PC-9 (cell line): Measurements from ENCODE around the gene DGKD. TPM values are rescaled to one million over a fixed set of nuclear protein-coding genes. Genes with fewer than 3 reads are reported as not detected.

ENCODE experiments used
- BruUV-seq: library from RNA; stranded (reverse); fragments of 400-500 nt; replicated peaks from 2 replicates; lab custom pipeline; 2021; lab: Mats Ljungman, UMichigan
- CTCF ChIA-PET: fragments of 300-600 bp; sonication (Branson Sonifier 250); formaldehyde crosslinking; loops from one replicate; lab custom pipeline; 2022; ENCODE audit warnings: antibody characterized with exemption; lab: Charles Lee
- POLR2A ChIA-PET: fragments of 300-600 bp; sonication (Branson Sonifier 250); formaldehyde crosslinking; loops from one replicate; lab custom pipeline; 2022; ENCODE audit warnings: antibody characterized with exemption; ENCODE audit not compliant: unreplicated experiment; lab: Charles Lee
- DNase-seq, 2 experiments: peaks; one replicate each; pipeline versions ENCODE4 v3.0.0 to v3.0.0-alpha.2; 2015 to 2022; ENCODE audit warnings: mixed read lengths in 1 of 2
- H2AFZ ChIP-seq: fragments of 200-600 bp; sonication (generic); 2 replicates; pipeline ENCODE4 v1.8.1; 2017; ENCODE audit warnings: antibody characterized with exemption
- H3F3A ChIP-seq: fragments of 200-600 bp; sonication (generic); 2 replicates; pipeline ENCODE4 v1.8.1; 2017; ENCODE audit warnings: antibody characterized with exemption, mild to moderate bottlenecking, low read depth; ENCODE audit not compliant: insufficient read depth
- H3K27ac ChIP-seq: fragments of 200-600 bp; sonication (generic); 2 replicates; pipeline ENCODE4 v1.6.1; 2016; ENCODE audit warnings: mixed run types
- H3K27me3 ChIP-seq: fragments of 200-600 bp; sonication (generic); 2 replicates; pipeline ENCODE4 v1.6.1; 2016; ENCODE audit warnings: low read depth, mixed run types; ENCODE audit not compliant: insufficient read depth
- H3K36me3 ChIP-seq: fragments of 200-600 bp; sonication (generic); 2 replicates; pipeline ENCODE4 v1.6.1; 2016; ENCODE audit warnings: low read depth, mixed run types
- H3K4me1 ChIP-seq: fragments of 200-600 bp; sonication (generic); replicated peaks from 2 replicates; pipeline ENCODE4 v1.6.1; 2016; ENCODE audit warnings: mixed run types; ENCODE audit not compliant: insufficient read depth
- H3K4me2 ChIP-seq: fragments of 200-600 bp; sonication (generic); 2 replicates; pipeline ENCODE4 v1.6.1; 2017; ENCODE audit warnings: mixed run types
- H3K4me3 ChIP-seq: fragments of 200-600 bp; sonication (generic); 2 replicates; pipeline ENCODE4 v1.6.1; 2016; ENCODE audit warnings: mixed run types
- H3K79me2 ChIP-seq: fragments of 200-600 bp; sonication (generic); 2 replicates; pipeline ENCODE4 v1.6.1; 2017; ENCODE audit warnings: low read depth, mixed run types
- H3K9me2 ChIP-seq: fragments of 200-600 bp; sonication (generic); 2 replicates; pipeline ENCODE4 v1.8.1; 2017; ENCODE audit warnings: mild to moderate bottlenecking; ENCODE audit not compliant: insufficient read depth
- H3K9me3 ChIP-seq: fragments of 200-600 bp; sonication (generic); 2 replicates; pipeline ENCODE4 v1.8.1; 2016; ENCODE audit warnings: low read depth; ENCODE audit not compliant: insufficient read depth
- H4K20me1 ChIP-seq: fragments of 200-600 bp; sonication (generic); 2 replicates; pipeline ENCODE4 v1.8.1; 2017; ENCODE audit not compliant: insufficient read depth
- EZH2 ChIP-seq: fragments of 200-600 bp; sonication (generic); IDR thresholded peaks from 2 replicates; pipeline ENCODE4 v1.8.0; 2017; ENCODE audit warnings: antibody characterized with exemption, low read depth
- intact Hi-C: fragments of 100-400 bp; cut with micrococcal nuclease; formaldehyde crosslinking; loops from one replicate; pipeline ENCODE4 v1.10.0; 2022; ENCODE audit not compliant: unreplicated experiment
- total RNA-seq: library from RNA; stranded (reverse); gene quantifications from 2 replicates; pipeline ENCODE4 v1.2.3, GENCODE V29; 2021
- TF ChIP-seq, protein P1 (sequence below): fragments of 200-600 bp; sonication (generic); conservative IDR thresholded peaks from 2 replicates; pipeline ENCODE4 v1.6.1; 2017; ENCODE audit warnings: mixed run types, antibody characterized with exemption, mild to moderate bottlenecking, moderate library complexity

The DGKD gene
- total RNA-seq, 1 experiment from 2014 or later = 59.5 TPM

DNA sequence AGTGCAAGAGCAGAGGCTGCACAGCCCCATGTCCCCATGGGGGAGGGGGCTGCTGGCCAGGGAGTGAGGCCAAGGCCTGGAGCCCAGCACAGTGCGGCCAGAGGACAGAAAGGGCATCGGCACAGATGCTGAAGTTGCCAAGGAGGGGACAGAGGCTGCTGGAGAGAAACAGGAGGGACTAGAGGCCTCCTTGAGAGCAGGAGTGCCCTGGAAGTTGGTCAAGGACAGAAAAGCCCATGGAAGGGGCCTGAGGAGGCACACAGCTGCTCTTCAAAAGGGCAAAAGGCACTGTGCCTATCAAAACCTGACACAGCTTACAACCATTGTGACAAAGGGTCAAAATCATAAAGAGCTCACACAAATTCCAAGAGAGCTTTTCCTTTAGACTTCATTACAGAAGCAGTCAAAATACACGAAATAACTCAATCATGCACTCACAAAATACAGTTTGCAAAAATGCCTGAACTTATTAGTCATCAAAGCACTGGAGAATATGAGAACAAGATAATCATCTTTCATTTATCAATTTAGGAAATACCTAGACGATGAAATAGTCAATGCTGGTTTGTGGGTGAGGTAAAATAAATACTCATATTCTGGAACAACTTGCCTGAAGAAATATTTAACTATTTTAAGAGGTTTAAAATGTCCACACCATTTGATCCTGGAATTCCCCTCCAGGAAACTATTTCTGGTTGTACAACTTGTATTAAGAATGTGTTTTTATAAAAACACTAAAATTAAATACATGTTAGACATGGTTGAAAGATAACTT lies 132.7 kb downstream of the DGKD start:
- ChIA-PET CTCF (interaction anchor here (1.0 to 1.3 kb wide), 2 partner anchors 226 to 346 kb away, joined by 3 to 11 read pairs; partner anchors contain the start of gene UGT1A5), POLR2A (interaction anchor here (0.6 to 1.6 kb wide), 8 partner anchors 34 to 1342 kb away, joined by 3 to 31 read pairs (median 4); no protein-coding TSS in a partner anchor)
- intact Hi-C loops = loop anchor here (1.0 to 2.0 kb wide), 6 partner anchors 64 to 219 kb away; partner anchors contain the start of gene USP40
- no peaks in the 10 kb centered on the region for H3K9me2 ChIP-seq
- TF ChIP-seq, protein P1, sequence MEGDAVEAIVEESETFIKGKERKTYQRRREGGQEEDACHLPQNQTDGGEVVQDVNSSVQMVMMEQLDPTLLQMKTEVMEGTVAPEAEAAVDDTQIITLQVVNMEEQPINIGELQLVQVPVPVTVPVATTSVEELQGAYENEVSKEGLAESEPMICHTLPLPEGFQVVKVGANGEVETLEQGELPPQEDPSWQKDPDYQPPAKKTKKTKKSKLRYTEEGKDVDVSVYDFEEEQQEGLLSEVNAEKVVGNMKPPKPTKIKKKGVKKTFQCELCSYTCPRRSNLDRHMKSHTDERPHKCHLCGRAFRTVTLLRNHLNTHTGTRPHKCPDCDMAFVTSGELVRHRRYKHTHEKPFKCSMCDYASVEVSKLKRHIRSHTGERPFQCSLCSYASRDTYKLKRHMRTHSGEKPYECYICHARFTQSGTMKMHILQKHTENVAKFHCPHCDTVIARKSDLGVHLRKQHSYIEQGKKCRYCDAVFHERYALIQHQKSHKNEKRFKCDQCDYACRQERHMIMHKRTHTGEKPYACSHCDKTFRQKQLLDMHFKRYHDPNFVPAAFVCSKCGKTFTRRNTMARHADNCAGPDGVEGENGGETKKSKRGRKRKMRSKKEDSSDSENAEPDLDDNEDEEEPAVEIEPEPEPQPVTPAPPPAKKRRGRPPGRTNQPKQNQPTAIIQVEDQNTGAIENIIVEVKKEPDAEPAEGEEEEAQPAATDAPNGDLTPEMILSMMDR = no peak
- no peak for TF ChIP-seq EZH2
- TSS peak; percentile 39 for BruUV-seq
- peak; percentile 63 to 100 for DNase-seq
- peaks cover 60% of the 10 kb centered on the region for H3F3A ChIP-seq
- H3K36me3 ChIP-seq = peaks cover 51% of the 10 kb centered on the region
- H3K4me1 ChIP-seq = peaks cover 61% of the 10 kb centered on the region
- H3K4me3 ChIP-seq = 0 out of 2 replicates have a peak overlapping the region, but pooled peaks have one; percentile 1
- peak overlapping the region; percentile 93 for H3K27ac ChIP-seq
- H4K20me1 ChIP-seq = no peaks in the 10 kb centered on the region
- H3K9me3 ChIP-seq = no peaks in the 10 kb centered on the region
- no peak overlapping the region for H2AFZ ChIP-seq
- H3K4me2 ChIP-seq = peak overlapping the region; percentile 64
- H3K27me3 ChIP-seq = no peaks in the 10 kb centered on the region
- peaks cover 9% of the 10 kb centered on the region; the same call in 1 of the 2 replicates for H3K79me2 ChIP-seq

DNA sequence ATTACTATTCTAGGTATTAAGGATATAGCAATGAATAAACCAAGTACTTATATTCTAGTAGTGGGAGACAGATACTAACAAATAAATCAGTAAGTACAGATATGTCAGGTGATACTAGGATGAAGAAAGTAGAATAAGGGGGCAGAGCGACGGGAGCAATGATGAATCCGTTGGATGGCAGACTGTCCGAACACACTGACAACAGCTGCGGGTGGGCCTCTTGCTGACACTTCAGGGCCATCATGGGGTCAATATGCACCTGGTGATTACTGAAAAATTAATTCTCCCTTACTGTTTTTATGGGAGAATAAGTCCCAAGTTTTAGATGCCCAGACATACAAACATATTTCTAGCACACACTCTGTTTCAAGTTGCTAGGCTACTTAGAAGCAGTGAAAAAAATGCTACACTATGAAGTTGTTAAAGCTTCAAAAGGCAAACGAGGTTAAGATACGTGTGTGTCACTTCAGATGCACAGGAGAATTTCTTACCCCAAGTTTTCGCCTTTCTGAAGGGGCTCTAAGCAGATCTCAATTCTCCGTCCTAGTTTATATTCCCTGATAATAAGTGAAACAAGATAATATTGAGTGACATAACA lies 133.6 kb downstream of the DGKD start:
- intact Hi-C loops = loop anchor here (1.0 to 2.0 kb wide), 6 partner anchors 65 to 218 kb away; partner anchors contain the start of gene USP40
- H4K20me1 ChIP-seq = no peaks in the 10 kb centered on the region
- H3K27me3 ChIP-seq = no peaks in the 10 kb centered on the region
- no peak overlapping the region for H2AFZ ChIP-seq
- H3K9me3 ChIP-seq = no peaks in the 10 kb centered on the region
- peaks cover 67% of the 10 kb centered on the region for H3F3A ChIP-seq
- peaks cover 61% of the 10 kb centered on the region for H3K4me1 ChIP-seq
- ChIA-PET POLR2A (interaction anchor here (0.6 to 0.7 kb wide), 2 partner anchors 202 to 208 kb away, joined by 3 to 6 read pairs; no protein-coding TSS in a partner anchor), CTCF (interaction anchor here (0.6 kb wide), 1 partner anchor 211 kb away, joined by 4 read pairs; no protein-coding TSS in a partner anchor)
- no peaks in the 10 kb centered on the region for H3K9me2 ChIP-seq
- BruUV-seq = TSS peak; percentile 77
- H3K4me2 ChIP-seq = peak overlapping the region; percentile 64
- TF ChIP-seq, protein P1 = no peak
- TF ChIP-seq EZH2 = no peak
- peaks cover 9% of the 10 kb centered on the region; the same call in 1 of the 2 replicates for H3K79me2 ChIP-seq
- peaks cover 55% of the 10 kb centered on the region for H3K36me3 ChIP-seq
- H3K4me3 ChIP-seq = 0 out of 2 replicates have a peak overlapping the region, but pooled peaks have one; percentile 1
- H3K27ac ChIP-seq = peak overlapping the region; percentile 93
- DNase-seq = no peak

- H4K20me1 ChIP-seq = no peaks in the 10 kb centered on the region
- no peak overlapping the region for H3K4me3 ChIP-seq
- BruUV-seq = TSS peak; percentile 1
- CTCF ChIA-PET = no interaction called here
- peaks cover 67% of the 10 kb centered on the region for H3F3A ChIP-seq
- no peak overlapping the region for H2AFZ ChIP-seq
- intact Hi-C loops = no loop called here
- no peaks in the 10 kb centered on the region for H3K9me3 ChIP-seq
- no peaks in the 10 kb centered on the region for H3K27me3 ChIP-seq
- DNase-seq = no peak
- H3K4me2 ChIP-seq = peak overlapping the region; percentile 64; the same call in 1 of the 2 replicates
- TF ChIP-seq, protein P1 = no peak
- TF ChIP-seq EZH2 = no peak
- POLR2A ChIA-PET = interaction anchor here (0.5 kb wide), 1 partner anchor 181 kb away, joined by 5 read pairs; no protein-coding TSS in a partner anchor
- peak overlapping the region; percentile 93 for H3K27ac ChIP-seq
- no peaks in the 10 kb centered on the region for H3K9me2 ChIP-seq
- H3K36me3 ChIP-seq = peaks cover 50% of the 10 kb centered on the region
- peaks cover 61% of the 10 kb centered on the region for H3K4me1 ChIP-seq
- peaks cover 9% of the 10 kb centered on the region; the same call in 1 of the 2 replicates for H3K79me2 ChIP-seq
Measured at GRCh38 chr2:233489143-233489542, 134.8 kb downstream of the DGKD start.
